HG03064 (cell line): ENCODE results near the gene NEK6.

Experiments
- ATAC-seq: cut with Tn5 transposase; IDR thresholded peaks from one replicate; pipeline ENCODE4 v1.9.1; 2021; ENCODE audit warnings: low read depth; ENCODE audit not compliant: unreplicated experiment

NEK6 gene

GRCh38 chr9:124389146-124389939 is 131.6 kb downstream of the NEK6 start:
- ATAC-seq: no peak

GRCh38 chr9:124390794-124391658 is 133.3 kb downstream of the NEK6 start:
- ATAC-seq: no peak

GRCh38 chr9:124392254-124392870 is 134.6 kb downstream of the NEK6 start:
- ATAC-seq: no peak

- ATAC-seq: no peak
Observed at GRCh38 chr9:124392871-124393460, 135.2 kb downstream of the NEK6 start.

GRCh38 chr9:124394167-124394566 is 136.4 kb downstream of the NEK6 start:
- ATAC-seq: no peak

- no peak for ATAC-seq
Observed at GRCh38 chr9:124394596-124394995, 136.8 kb downstream of the NEK6 start.

GRCh38 chr9:124395826-124396225 is 138.1 kb downstream of the NEK6 start:
- no peak for ATAC-seq

GRCh38 chr9:124398191-124398935 is 140.6 kb downstream of the NEK6 start:
- ATAC-seq: no peak

GRCh38 chr9:124399323-124399967 is 141.7 kb downstream of the NEK6 start:
- no peak for ATAC-seq

GRCh38 chr9:124399968-124400940 is 142.5 kb downstream of the NEK6 start:
- no peak for ATAC-seq
